ENCODE results near the gene PRUNE2. TPM values are rescaled to one million over a fixed set of nuclear protein-coding genes. Genes with fewer than 3 reads are reported as not detected.
A peak's percentile ranks its signal among the peaks of the same experiment; 100 is the strongest.

Gene PRUNE2
- total RNA-seq, 1 donor from 2014 or later, result 8.7 TPM

GRCh38 chr9:76677481-76678055 is 228.3 kb downstream of the PRUNE2 start:
- Histone ChIP-seq H3K9ac (ENCODE audit: low read length) (no peak overlapping the region), H3K9me3 (ENCODE audit: insufficient read depth, low read depth, low read length) (no peaks in the 10 kb centered on the region), H3K4me1 (ENCODE audit: insufficient read depth, low read length) (peaks cover 8% of the 10 kb centered on the region), H4K20me1 (ENCODE audit: insufficient read depth, low read length) (no peaks in the 10 kb centered on the region), H3K27ac (ENCODE audit: low read depth, low read length) (no peak overlapping the region), H2AFZ (ENCODE audit: low read depth, low read length) (peak overlapping the region; percentile 35), H3K79me2 (ENCODE audit: insufficient read depth, low read length) (no peaks in the 10 kb centered on the region), H3K4me2 (ENCODE audit: low read length) (peak overlapping the region; percentile 28), H3K4me3 (ENCODE audit: insufficient read depth, low read depth, low read length) (no peak overlapping the region), H3K36me3 (ENCODE audit: insufficient read depth, low read length) (no peaks in the 10 kb centered on the region), H3K27me3 (ENCODE audit: insufficient read depth, low read length) (no peaks in the 10 kb centered on the region)
- peak overlapping the region; percentile 14 for H3K27ac Mint-ChIP-seq (ENCODE audit: unreplicated experiment)
- H3K4me1 Mint-ChIP-seq (ENCODE audit: low read depth, unreplicated experiment), result peaks cover 7% of the 10 kb centered on the region
- H3K27me3 Mint-ChIP-seq (ENCODE audit: low read depth, unreplicated experiment), result no peaks in the 10 kb centered on the region
- no peak overlapping the region for H3K4me3 Mint-ChIP-seq (ENCODE audit: unreplicated experiment)
- DNase-seq (ENCODE audit: low read depth) (peak; percentile 75), FAIRE-seq (no peak)
- H3K9me3 Mint-ChIP-seq (ENCODE audit: unreplicated experiment), result no peaks in the 10 kb centered on the region
- no peak for TF ChIP-seq EZH2 (IDR thresholded peaks at IDR 0.05; ENCODE audit: insufficient read depth, low read length)
- no peak for TF ChIP-seq CTCF (IDR thresholded peaks at IDR 0.05; ENCODE audit: insufficient read depth, low read depth, low read length)
- no peaks in the 10 kb centered on the region for H3K36me3 Mint-ChIP-seq (ENCODE audit: low read depth, unreplicated experiment)

- Histone ChIP-seq H2AFZ (ENCODE audit: low read depth, low read length) (no peak overlapping the region), H3K4me1 (ENCODE audit: insufficient read depth, low read length) (peaks cover 8% of the 10 kb centered on the region), H3K9me3 (ENCODE audit: insufficient read depth, low read depth, low read length) (no peaks in the 10 kb centered on the region), H3K36me3 (ENCODE audit: insufficient read depth, low read length) (no peaks in the 10 kb centered on the region), H3K79me2 (ENCODE audit: insufficient read depth, low read length) (no peaks in the 10 kb centered on the region), H3K4me3 (ENCODE audit: insufficient read depth, low read depth, low read length) (no peak overlapping the region), H3K9ac (ENCODE audit: low read length) (no peak overlapping the region), H3K4me2 (ENCODE audit: low read length) (no peak overlapping the region), H4K20me1 (ENCODE audit: insufficient read depth, low read length) (no peaks in the 10 kb centered on the region), H3K27me3 (ENCODE audit: insufficient read depth, low read length) (no peaks in the 10 kb centered on the region), H3K27ac (ENCODE audit: low read depth, low read length) (no peak overlapping the region)
- peaks cover 7% of the 10 kb centered on the region for H3K4me1 Mint-ChIP-seq (ENCODE audit: low read depth, unreplicated experiment)
- no peak overlapping the region for H3K4me3 Mint-ChIP-seq (ENCODE audit: unreplicated experiment)
- H3K36me3 Mint-ChIP-seq (ENCODE audit: low read depth, unreplicated experiment), result no peaks in the 10 kb centered on the region
- H3K27ac Mint-ChIP-seq (ENCODE audit: unreplicated experiment), result no peak overlapping the region
- H3K27me3 Mint-ChIP-seq (ENCODE audit: low read depth, unreplicated experiment), result no peaks in the 10 kb centered on the region
- no peak for TF ChIP-seq EZH2 (IDR thresholded peaks at IDR 0.05; ENCODE audit: insufficient read depth, low read length)
- TF ChIP-seq CTCF (IDR thresholded peaks at IDR 0.05; ENCODE audit: insufficient read depth, low read depth, low read length), result no peak
- FAIRE-seq, result no peak
- H3K9me3 Mint-ChIP-seq (ENCODE audit: unreplicated experiment), result no peaks in the 10 kb centered on the region
- no peak for DNase-seq (ENCODE audit: low read depth)
These were observed 229.1 kb downstream of the PRUNE2 start for GRCh38 chr9:76676857-76677256.

- Histone ChIP-seq H3K36me3 (ENCODE audit: insufficient read depth, low read length) (no peaks in the 10 kb centered on the region), H3K9ac (ENCODE audit: low read length) (no peak overlapping the region), H3K4me3 (ENCODE audit: insufficient read depth, low read depth, low read length) (no peak overlapping the region), H3K4me2 (ENCODE audit: low read length) (peak overlapping the region; percentile 28), H3K9me3 (ENCODE audit: insufficient read depth, low read depth, low read length) (no peaks in the 10 kb centered on the region), H3K79me2 (ENCODE audit: insufficient read depth, low read length) (no peaks in the 10 kb centered on the region), H4K20me1 (ENCODE audit: insufficient read depth, low read length) (no peaks in the 10 kb centered on the region), H3K27ac (ENCODE audit: low read depth, low read length) (no peak overlapping the region), H3K4me1 (ENCODE audit: insufficient read depth, low read length) (peaks cover 8% of the 10 kb centered on the region), H2AFZ (ENCODE audit: low read depth, low read length) (no peak overlapping the region), H3K27me3 (ENCODE audit: insufficient read depth, low read length) (no peaks in the 10 kb centered on the region)
- Mint-ChIP-seq H3K4me3 (ENCODE audit: unreplicated experiment) (no peak overlapping the region), H3K36me3 (ENCODE audit: low read depth, unreplicated experiment) (no peaks in the 10 kb centered on the region), H3K4me1 (ENCODE audit: low read depth, unreplicated experiment) (peaks cover 17% of the 10 kb centered on the region), H3K27ac (ENCODE audit: unreplicated experiment) (peak overlapping the region; percentile 16), H3K9me3 (ENCODE audit: unreplicated experiment) (peaks cover 2% of the 10 kb centered on the region), H3K27me3 (ENCODE audit: low read depth, unreplicated experiment) (no peaks in the 10 kb centered on the region)
- FAIRE-seq, result peak; percentile 87
- TF ChIP-seq CTCF (IDR thresholded peaks at IDR 0.05; ENCODE audit: insufficient read depth, low read depth, low read length) (no peak), EZH2 (IDR thresholded peaks at IDR 0.05; ENCODE audit: insufficient read depth, low read length) (no peak)
- DNase-seq (ENCODE audit: low read depth), result peak; percentile 68
These were observed 238.4 kb downstream of the PRUNE2 start for GRCh38 chr9:76667521-76667957.
